NCI-H69 (cell line): Measurements from ENCODE around the gene B3GALT4.

Experiments
- DNase-seq: peaks from one replicate; lab custom pipeline; 2025; lab: John Stamatoyannopoulos, UW

Gene B3GALT4

GRCh38 chr6:33292996-33293682 lies 16.2 kb downstream of the B3GALT4 start:
- DNase-seq, result no peak

- DNase-seq, result no peak
Observed at GRCh38 chr6:33294086-33294823, 17.3 kb downstream of the B3GALT4 start.

GRCh38 chr6:33295621-33296369 lies 18.9 kb downstream of the B3GALT4 start:
- DNase-seq, result no peak

GRCh38 chr6:33296797-33297405 lies 20.0 kb downstream of the B3GALT4 start:
- DNase-seq, result no peak

GRCh38 chr6:33297406-33297955 lies 20.6 kb downstream of the B3GALT4 start:
- no peak for DNase-seq

- DNase-seq, result peak; percentile 84
Observed at GRCh38 chr6:33297956-33298772, 21.2 kb downstream of the B3GALT4 start.

- peak; percentile 90 for DNase-seq
Observed at GRCh38 chr6:33298773-33299236, 21.9 kb downstream of the B3GALT4 start, which contains the start of gene RGL2. RGL2 (minus strand) TSS chr6:33298942; CDS start chr6:33298610, 332 bp downstream.

- DNase-seq, result peak; percentile 98
Observed at GRCh38 chr6:33299237-33299944, 22.5 kb downstream of the B3GALT4 start.

GRCh38 chr6:33301877-33302276 lies 25.0 kb downstream of the B3GALT4 start:
- DNase-seq, result no peak

GRCh38 chr6:33304216-33304615 lies 27.3 kb downstream of the B3GALT4 start:
- DNase-seq, result no peak

- no peak for DNase-seq
Observed at GRCh38 chr6:33305052-33305451, 28.1 kb downstream of the B3GALT4 start.

- DNase-seq, result no peak
Observed at GRCh38 chr6:33306356-33306755, 29.4 kb downstream of the B3GALT4 start.

GRCh38 chr6:33312361-33313104 lies 35.6 kb downstream of the B3GALT4 start:
- peak; percentile 92 for DNase-seq

- peak; percentile 82 for DNase-seq
Observed at GRCh38 chr6:33313105-33313708, 36.3 kb downstream of the B3GALT4 start.

GRCh38 chr6:33313709-33314514 lies 37.0 kb downstream of the B3GALT4 start, which contains the start of gene TAPBP:
TAPBP (minus strand) TSS chr6:33314078; CDS start chr6:33314041, 37 bp downstream.
- DNase-seq, result peak; percentile 75

GRCh38 chr6:33314515-33314942 lies 37.6 kb downstream of the B3GALT4 start:
- DNase-seq, result peak; percentile 82

GRCh38 chr6:33314943-33315792 lies 38.2 kb downstream of the B3GALT4 start:
- peak; percentile 35 for DNase-seq
